NCI-H2029 treated with DMSO at 0.1 percent for 48 hours (cell line): ENCODE measurements around the gene TRAF2.

Experiments
- DNase-seq: peaks from one replicate; lab custom pipeline; 2025; lab: John Stamatoyannopoulos, UW

TRAF2 gene

DNA sequence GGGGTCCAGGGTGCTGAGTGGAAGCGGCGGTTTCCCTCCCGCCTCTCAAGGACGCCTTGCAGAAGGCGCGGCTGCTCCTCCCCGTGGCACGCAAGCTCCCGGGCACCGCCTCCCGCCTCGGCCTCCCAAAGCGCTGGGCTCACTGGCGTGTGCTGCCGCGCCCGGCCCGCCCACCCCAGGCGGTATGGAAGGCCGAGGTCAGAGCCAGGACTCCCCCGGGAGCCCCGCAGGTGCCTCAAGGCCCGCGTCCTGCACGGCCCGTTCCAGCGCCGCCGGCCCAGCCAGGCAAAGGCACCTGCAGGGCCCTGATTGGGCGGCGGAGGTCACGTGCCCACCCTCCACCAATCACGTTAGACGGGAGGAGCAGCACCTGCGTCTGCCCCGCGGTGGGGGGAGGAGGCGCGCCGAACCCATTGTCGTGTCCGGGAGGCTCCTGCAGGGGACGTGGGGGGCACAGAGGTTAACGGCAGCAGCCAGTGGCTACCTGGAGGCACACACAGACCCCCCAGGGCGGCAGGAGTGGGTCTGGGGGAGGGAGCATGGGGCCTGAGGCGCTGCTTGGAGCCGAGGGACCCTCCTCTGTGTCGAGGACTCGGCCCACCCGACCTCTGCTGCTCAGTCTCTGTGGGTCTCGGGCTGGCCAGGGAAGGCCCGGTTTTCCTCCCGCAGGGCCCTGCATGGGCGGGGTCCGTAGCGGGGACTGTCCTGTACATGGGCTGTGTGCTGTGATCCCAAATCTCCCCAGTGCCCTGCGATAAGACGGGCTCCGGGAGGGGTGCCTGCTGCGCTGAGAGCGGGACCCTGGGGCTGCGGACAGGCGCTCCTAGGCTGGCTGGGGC, 63.7 kb downstream of the TRAF2 start:
- peak; percentile 67 for DNase-seq

DNA sequence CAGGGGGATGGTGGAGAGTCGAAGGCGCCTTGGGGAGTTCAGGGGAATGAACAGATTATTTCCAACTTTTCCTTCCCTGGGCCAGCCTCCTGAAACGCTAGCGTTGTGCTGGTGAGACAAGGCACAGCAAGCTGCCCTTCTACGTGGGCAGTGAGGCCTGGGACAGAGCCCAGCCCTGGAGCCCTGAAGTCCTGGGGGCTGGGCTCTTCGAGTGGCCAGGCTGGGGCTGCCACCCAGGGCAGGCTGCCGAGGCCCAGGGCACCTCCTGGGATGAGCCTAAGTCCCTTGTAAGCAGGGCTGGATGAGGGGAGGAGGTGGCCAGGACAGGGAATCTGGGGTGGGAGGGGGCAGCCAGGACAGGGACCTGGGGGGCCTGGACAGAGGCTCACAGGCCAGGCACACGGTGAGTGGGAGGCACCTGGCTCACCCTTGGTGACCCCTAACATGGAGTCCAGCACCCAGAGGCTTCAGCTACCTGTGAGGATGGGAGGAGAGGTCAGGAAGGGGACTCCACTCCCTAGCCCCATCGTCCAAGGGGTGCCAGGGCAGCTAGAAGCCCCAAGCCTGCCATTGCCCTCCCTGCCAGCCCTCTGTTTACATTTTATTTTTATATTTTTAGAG, 64.5 kb downstream of the TRAF2 start:
- DNase-seq, result no peak

DNA sequence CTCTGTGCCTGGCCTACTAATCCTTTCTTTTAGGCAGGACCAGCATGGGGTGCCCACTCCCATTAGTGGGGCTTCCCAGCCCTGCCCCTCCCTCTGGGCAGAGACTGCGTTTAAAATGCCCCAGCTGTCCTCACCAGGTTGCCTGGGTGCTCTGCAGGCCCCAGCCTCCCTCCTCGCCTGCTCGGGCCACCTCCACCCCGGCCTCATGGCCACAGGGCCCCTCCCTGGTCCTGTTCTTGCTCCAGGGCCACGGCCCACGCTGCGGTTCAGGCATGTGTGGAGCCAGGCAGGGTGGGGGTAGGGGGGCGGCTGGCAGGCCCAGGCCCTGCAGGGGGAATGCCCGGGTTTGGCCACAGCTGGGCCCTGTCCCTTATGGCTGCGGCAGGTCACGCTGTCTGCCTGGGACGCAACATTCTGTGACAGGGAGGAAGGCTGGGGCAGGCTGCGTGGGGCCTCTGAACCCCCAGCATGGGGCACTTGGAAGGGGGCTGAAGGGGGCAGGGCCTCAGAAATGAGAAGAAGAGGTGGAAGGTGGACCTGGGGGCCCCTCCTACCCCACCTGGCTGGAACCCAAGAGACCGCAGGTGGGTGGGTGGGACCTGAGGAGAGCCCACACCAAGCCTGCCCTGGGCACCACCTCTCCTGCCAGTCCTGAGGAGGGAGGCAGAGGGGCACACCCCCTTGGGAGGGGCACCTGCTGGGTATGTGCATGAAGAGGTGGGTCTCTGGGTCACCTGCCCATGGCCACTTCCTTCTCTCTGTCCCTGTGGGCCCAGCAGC, 65.4 kb downstream of the TRAF2 start, which contains the start of gene LCN12:
Gene LCN12 (plus strand): TSS at position 733 of the 780 bp plus-strand sequence. CDS start 55 bp downstream, outside the sequence.
- DNase-seq, result no peak

DNA sequence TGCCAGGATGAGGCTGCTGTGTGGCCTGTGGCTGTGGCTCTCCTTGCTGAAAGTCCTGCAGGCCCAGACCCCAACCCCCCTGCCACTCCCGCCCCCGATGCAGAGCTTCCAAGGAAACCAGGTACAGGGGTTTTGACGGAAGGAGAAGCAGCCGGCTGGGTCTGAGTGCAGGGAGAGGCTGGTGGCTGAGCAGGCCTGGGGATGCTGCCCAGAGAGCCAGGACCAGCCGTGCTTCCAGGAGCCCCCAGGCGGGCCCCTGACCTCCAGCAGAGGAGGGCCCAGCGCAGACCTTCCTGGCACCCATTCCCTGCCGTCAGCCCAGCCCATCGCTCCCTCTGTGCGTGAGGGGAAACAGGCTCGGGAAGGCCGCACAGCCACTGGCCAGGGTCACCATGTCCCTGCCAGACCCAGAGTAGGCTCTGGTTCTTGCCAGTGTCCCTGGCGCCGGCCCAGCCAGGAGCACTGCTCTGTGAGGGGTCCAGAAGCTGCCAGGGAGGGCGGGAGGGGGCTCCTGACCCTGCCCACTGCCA, 66.1 kb downstream of the TRAF2 start:
- no peak for DNase-seq

DNA sequence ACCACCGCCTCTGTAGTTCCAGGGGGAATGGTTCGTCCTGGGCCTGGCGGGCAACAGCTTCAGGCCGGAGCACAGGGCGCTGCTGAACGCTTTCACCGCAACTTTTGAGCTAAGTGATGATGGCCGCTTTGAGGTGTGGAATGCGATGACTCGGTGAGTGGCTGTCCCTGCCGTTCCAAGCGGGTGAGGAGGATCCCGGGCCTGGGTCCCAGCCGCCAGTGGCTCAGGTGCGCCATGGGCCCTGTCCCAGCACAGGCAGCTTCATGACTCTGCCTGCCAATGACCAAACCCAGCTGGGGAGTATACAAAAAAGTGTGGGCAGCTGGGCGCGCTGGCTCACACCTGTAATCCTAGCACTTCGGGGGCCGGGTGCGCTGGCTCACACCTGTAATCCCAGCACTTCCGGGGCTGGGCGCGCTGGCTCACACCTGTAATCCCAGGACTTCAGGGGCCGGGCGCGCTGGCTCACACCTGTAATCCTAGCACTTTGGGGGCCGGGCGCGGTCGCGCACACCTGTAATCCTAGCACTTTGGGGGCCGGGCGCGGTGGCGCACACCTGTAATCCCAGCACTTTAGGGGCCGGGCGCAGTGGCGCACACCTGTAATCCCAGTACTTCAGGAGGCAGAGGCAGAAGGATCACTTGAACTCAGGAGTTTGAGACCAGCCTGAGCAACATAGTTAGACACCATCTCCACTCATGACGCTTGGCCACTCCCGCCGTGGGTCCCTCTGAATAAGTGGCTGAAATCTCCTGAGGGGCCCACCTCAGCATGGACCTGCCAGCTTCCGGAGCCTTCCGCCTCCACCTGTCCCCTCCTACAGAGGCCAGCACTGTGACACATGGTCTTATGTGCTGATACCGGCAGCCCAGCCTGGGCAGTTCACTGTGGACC, 66.8 kb downstream of the TRAF2 start:
- no peak for DNase-seq

DNA sequence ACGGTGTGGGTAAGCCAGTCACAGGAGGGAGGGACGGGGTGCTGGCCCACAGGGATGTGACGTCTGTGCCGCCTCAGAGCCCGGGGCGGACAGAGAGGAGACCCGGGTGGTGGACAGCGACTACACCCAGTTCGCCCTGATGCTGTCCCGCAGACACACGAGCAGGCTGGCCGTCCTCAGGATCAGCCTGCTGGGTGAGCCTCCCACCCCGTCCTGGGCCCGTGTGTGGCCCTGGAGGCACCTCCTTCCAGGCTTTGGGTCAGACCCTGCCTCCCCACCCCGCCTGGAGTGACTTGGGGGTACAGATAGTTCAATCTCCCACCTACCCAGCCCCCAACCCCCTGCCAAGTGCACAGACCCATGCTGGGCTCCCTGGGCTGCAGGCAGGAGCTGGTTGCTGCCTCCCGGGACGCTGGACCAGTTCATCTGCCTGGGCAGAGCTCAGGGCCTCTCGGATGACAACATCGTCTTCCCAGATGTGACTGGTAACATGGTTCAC, 67.5 kb downstream of the TRAF2 start:
- no peak for DNase-seq

DNA sequence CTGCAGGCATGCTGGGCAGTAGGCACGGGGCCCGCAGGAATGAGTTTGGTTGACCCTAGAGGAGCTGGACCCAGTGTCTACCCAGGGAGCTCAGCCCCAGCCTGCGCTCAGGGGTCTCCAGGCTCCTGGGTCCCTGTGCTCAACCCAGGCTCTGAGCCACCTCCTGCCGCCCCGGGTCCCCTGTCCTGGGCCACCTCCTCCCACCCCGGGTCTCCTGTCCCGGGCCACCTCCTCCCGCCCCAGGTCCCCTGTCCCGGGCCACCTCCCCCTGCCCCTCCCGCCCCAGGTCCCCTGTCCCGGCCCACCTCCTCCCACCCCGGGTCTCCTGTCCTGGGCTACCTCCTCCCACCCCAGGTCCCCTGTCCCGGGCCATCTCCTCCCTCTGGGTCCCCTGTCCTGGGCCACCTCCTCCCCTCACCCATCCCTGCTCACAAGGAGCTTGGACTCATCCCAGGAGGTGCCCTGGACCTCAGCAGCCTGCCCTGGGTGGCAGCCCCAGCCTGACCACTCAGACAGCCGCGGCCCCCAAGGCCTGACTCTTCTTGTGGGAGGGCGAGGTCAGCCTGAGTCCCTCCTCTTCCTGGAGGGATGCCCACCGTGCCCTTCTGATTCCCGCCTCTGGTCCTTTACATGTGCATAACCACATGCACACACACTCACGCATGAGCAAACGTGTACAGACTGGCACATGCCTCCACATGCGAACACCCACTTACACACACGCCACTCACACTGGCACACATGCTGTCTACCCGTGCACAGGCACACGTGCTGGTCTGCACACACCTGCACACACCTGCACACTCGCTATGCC, 68.2 kb downstream of the TRAF2 start:
- no peak for DNase-seq

DNA sequence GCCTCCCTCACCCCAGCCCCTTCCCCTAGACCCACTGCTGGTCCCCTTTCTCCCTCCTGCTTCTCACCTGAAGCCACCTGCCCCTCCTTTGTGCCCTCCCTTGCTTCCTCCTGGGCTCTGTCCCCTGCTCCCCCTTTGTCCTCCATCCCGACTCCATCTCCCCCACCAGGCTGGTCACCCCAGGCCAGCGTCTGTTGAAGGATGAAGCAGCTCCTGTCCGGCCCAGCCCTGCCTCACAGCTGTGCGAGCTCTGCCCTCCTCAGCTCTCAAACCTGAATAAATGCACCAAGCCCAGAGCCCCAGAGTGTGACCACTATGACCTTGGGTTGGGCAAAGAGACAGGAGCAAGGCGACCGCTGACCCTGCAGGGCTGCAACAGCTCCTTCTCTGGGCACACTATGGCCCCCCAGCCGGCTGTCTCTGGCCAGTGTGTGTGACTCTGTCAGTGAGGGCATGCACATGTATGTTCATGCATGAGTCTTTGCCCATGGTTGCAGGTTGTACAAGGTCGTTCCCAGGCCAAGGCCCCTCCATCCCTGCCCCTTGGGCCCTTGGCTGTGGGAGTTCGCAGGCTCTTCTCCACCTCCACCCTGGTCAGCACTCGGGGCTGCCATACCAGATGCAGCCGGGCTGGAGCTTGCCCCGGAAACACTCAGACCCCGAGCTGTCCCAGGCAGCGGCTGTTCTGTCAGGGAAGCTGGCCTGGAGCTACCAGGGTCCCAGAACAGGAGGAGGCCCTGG, 69.1 kb downstream of the TRAF2 start:
- no peak for DNase-seq

DNA sequence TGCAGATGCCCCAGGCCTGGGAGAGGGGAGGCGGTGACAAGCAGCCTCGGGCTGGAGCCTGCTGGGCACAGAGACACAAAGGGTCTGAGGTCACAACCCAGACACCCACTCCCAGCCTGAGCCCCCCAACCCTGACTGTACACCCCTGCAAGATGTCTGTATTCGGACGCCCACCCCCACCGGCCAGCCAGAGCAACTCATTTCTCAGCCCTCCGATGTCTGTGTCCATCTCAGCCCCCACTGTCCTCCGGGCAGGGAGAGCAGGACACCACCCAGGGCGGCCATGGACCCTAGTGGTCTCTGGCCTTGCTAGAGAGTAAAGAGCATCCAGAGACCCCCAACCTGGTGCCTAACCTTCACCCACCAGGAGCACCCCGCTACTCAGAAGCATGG, 69.6 kb downstream of the TRAF2 start:
- no peak for DNase-seq

DNA sequence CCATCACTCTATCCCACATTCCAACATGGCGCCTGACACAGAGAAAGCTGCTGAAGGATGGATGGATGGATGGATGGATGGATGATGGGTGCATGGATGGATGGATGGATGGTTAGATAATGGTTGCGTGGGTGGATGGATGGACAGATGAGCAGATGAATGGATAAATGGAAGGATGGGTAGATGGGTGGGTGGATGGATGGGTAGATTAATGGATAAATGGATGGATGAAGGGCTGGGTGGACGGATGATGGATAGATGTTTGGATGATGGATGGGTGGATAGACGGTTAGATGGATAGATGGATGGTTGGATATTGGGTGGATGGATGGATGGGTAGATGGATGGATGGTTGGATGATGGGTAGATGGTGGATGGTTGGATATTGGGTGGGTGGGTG, 70.3 kb downstream of the TRAF2 start:
- no peak for DNase-seq

DNA sequence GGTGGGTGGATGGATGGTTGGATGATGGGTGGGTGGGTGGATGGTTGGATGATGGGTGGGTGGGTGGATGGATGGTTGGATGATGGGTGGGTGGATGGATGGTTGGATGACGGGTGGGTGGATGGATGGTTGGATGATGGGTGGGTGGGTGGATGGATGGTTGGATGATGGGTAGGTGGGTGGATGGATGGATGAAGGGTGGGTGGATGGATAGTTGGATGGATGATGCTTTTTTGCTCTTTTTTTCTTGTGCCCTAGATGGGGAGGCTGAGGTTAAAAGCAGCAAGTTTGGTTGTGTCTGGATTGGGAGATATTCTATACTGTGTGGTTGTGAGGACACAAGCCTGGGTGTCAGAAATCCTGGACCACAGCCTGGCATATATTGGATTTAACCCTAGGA, 71.1 kb downstream of the TRAF2 start:
- DNase-seq, result no peak

DNA sequence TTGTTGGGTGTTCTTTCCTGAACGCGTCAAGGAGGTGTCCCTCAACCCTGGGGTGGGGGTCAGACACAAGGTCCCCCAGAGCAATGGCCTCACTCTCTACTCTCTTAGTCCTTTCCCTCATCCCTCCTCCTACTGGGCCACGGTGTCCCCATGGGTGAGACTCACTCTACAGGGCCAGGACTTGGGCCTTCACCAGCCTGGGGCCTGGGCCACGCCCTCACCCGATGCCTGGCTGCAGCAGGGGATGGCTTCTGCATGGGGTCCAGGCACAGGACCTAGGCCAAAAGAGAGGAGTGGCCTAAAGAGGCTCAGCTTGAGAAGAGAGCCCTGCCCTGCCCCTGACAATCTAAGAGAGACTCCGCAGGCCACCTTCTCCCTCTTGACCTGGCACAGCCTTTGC, 71.6 kb downstream of the TRAF2 start:
- no peak for DNase-seq

DNA sequence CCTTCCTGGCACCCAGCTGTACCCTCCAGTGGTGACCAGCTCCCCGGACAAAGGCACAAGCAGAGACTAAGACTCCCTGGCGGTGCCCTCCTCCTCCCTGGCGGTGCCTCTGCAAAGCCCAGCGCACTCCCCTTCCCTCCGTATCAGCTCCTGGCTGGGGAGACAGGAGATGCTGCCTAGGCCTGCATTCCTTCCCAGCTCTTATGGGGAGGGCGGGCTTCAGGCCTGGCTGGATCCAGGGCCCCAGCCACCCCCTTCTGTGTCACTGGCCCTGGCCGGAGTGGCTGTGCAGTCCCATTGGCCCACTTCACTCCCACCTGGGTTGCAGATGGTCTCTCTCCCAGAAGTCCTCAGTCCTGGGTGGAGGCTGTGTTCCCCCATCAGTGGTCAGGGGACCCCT, 72.2 kb downstream of the TRAF2 start:
- DNase-seq, result no peak

DNA sequence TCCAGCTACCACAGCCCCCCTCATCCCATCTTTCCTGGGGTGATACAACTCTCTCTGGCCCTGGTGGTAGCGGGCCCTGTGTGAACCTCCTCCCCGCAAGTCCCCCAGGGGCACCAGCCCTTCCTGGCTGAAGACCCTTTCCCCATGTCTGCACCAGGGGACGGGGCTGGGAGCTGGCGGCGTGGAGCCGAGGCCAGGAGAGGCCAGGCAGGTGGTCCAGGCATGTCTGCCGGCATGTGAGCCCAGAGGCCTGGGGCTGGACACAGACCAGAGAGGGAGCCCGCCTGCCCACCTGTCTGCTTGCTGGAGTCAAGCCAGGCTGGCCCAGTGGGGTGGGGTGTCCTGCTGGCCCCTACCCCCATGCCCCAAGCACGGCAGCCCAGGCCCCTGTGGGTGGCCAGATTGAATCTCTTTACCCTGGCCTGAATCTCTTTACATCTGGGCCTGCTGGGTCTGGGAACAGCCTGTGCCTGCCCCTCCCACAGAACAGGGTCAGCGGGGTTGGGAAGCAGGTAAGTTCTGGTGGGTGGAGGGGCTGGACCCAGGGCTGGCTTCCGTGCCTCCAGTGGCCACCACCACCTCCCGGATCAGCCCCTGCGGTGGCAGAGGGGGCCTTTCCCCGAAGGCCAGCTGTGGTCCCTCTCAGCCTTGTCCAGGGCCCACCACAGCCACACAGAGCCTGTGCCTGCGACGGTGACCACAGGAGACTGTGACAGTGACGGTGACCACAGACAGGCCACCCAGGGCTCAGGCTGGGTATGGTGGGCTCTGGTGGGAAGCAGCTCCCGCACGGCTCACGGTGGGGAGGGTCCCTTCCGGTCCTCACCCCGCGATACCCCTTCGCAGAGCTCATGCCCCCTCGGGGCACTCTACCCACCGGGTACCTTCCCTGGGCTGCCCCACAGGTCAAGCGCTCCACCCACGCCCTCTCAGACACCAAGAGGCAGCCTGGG, 72.9 kb downstream of the TRAF2 start:
- no peak for DNase-seq

DNA sequence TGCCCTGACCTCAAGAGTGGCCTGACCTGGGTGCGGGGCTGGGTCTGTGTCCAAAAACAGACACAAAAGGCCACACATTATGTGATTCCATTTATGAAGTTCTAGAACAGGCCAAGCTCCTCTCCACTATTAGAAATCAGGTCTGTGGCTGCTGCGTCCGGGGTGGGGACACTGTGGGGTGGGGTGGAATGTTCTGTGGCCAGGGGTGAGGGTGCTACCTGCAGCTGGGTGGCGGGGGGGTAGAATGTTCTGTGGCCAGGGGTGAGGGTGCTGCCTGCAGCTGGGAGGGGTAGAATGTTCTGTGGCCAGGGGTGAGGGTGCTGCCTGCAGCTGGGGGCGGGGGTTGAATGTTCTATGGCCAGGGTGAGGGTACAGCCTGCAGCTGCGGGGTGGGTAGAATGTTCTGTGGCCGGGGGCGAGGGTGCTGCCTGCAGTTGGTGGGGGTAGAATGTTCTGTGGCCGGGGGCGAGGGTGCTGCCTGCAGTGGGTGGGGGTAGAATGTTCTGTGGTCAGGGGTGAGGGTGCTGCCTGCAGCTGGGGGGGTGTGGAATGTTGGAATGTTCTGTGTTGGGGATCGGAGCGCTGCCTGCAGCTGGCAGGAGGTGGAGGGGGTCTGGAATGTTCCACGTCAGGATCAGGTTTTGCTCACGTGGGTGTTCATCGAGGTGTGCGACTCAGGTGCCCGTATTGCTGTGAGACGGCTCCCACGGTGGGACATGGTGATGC, 74.1 kb downstream of the TRAF2 start:
- no peak for DNase-seq

DNA sequence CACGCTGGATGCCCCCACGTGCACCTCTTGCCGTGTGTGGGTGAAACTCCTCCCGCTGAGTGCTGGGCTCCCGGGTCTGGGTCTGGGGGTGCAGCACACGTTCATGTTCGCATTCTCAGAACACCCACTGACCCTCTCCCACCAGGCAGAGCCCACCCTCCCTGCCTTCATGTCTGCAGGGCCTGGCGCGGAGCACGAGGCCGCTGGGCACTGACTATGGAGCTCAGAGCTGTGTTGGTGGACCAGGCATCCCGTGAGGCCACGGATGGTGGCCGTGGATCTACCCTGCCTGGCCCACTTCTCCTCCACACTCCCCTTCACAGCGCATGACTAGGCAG, 74.6 kb downstream of the TRAF2 start:
- no peak for DNase-seq

DNA sequence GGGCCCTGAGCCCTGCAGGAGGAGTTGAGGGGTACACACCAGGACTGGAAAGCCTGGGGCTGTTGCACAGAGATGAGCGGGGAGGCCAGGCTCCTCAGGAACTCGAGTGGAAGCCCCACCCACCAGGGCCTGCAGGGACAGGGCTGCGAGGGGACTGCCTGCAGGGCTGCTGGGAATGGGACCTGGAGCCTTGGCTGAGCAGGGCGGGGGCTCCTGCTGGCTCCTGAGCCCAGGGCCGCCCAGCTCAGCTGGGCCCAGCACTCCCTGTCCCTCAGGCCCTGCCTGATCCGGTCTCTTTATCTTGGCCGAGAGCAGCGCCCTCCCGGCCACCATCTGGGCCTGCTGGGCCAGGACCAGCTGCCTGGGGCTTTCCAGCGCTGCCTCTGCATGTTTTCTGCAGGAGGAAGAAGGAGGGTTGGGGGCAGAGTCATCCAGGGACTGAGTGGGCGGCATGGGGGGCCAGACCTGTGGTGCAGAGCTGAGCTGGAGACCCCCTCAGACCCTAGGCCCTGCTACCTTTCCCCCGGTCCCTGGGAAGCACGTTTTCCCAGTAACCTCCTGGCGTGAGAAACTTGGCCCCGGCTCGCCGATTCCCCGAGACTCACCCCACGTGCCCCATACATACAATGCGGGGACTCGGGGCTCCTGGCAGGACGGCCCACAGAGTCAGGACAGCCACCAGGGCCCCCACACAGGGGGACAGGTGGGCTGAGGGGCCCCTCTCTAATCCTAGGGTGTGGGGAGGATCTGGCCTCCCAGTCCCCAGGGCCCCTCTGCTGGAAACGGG, 75.2 kb downstream of the TRAF2 start:
- no peak for DNase-seq
